Common myeloid progenitor, CD34-positive (primary cell): ENCODE data around the gene IGF1R.

Experiments used
- CTCF ChIA-PET: fragments of 350-600 bp; sonication (Branson Sonifier 250); formaldehyde crosslinking; loops from one replicate; lab custom pipeline; 2021; ENCODE audit warnings: antibody characterized with exemption; lab: Charles Lee
- POLR2A ChIA-PET: fragments of 350-600 bp; sonication (Branson Sonifier 250); formaldehyde crosslinking; loops from one replicate; lab custom pipeline; 2021; ENCODE audit warnings: antibody characterized with exemption; lab: Charles Lee
- DNase-seq, 3 donors: peaks; one replicate each; pipeline versions ENCODE4 v3.0.0 to v3.0.0-alpha.2; 2013
- H3K27ac ChIP-seq, 2 experiments: 1 replicate in 1 of 2; 2 replicates in 1 of 2; pipeline ENCODE4 v1.7.0; 2013; ENCODE audit warnings: inconsistent platforms in 2 of 2, low read length in 2 of 2, mild to moderate bottlenecking in 2 of 2, low read depth in 1 of 2, moderate library complexity in 1 of 2; ENCODE audit not compliant: severe bottlenecking in 2 of 2, insufficient read depth in 1 of 2, poor library complexity in 1 of 2
- H3K27me3 ChIP-seq, 5 experiments: replicated peaks in 2 of 5; 1 replicate in 3 of 5; 2 replicates in 2 of 5; pipeline versions ENCODE4 v1.6.1 to v1.7.0; 2013; ENCODE audit warnings: low read length in 4 of 5, mild to moderate bottlenecking in 2 of 5, moderate library complexity in 2 of 5, inconsistent platforms in 1 of 5; ENCODE audit not compliant: insufficient read depth in 5 of 5, control insufficient read depth in 4 of 5
- H3K36me3 ChIP-seq, 4 experiments: 1 replicate in 2 of 4; 2 replicates in 2 of 4; pipeline versions ENCODE4 v1.6.1 to v1.7.0; 2013; ENCODE audit warnings: low read length in 3 of 4, control low read depth in 1 of 4, mild to moderate bottlenecking in 1 of 4; ENCODE audit not compliant: control insufficient read depth in 4 of 4, insufficient read depth in 4 of 4
- H3K4me1 ChIP-seq, 4 experiments: 1 replicate in 3 of 4; 2 replicates in 1 of 4; pipeline versions ENCODE4 v1.6.1 to v1.7.1; 2013; ENCODE audit warnings: low read length in 3 of 4, mild to moderate bottlenecking in 3 of 4, control low read depth in 1 of 4, inconsistent platforms in 1 of 4, moderate library complexity in 1 of 4; ENCODE audit not compliant: control insufficient read depth in 4 of 4, insufficient read depth in 4 of 4; ENCODE audit errors: control extremely low read depth in 1 of 4
- H3K4me3 ChIP-seq, 7 experiments: 1 replicate in 4 of 7; 2 replicates in 3 of 7; pipeline versions ENCODE4 v1.5.1 to v1.7.0; 2013; ENCODE audit warnings: mild to moderate bottlenecking in 7 of 7, low read length in 6 of 7, moderate library complexity in 6 of 7, inconsistent platforms in 2 of 7, low read depth in 2 of 7, control low read depth in 1 of 7; ENCODE audit not compliant: insufficient read depth in 4 of 7, control insufficient read depth in 1 of 7; ENCODE audit errors: extremely low read depth in 1 of 7
- H3K9me3 ChIP-seq, 5 experiments: 1 replicate in 4 of 5; 2 replicates in 1 of 5; pipeline versions ENCODE4 v1.6.1 to v1.7.1; 2013; ENCODE audit warnings: low read length in 4 of 5, mild to moderate bottlenecking in 2 of 5, inconsistent platforms in 1 of 5, low read depth in 1 of 5, moderate library complexity in 1 of 5; ENCODE audit not compliant: control insufficient read depth in 4 of 5, insufficient read depth in 2 of 5; ENCODE audit errors: control extremely low read depth in 1 of 5
- WGBS: methylation state at CpG from one replicate; pipeline ENCODE4 v1.1.5; 2013; ENCODE audit not compliant: insufficient coverage; 5-methylcytosine and 5-hydroxymethylcytosine counted together

IGF1R gene

DNA sequence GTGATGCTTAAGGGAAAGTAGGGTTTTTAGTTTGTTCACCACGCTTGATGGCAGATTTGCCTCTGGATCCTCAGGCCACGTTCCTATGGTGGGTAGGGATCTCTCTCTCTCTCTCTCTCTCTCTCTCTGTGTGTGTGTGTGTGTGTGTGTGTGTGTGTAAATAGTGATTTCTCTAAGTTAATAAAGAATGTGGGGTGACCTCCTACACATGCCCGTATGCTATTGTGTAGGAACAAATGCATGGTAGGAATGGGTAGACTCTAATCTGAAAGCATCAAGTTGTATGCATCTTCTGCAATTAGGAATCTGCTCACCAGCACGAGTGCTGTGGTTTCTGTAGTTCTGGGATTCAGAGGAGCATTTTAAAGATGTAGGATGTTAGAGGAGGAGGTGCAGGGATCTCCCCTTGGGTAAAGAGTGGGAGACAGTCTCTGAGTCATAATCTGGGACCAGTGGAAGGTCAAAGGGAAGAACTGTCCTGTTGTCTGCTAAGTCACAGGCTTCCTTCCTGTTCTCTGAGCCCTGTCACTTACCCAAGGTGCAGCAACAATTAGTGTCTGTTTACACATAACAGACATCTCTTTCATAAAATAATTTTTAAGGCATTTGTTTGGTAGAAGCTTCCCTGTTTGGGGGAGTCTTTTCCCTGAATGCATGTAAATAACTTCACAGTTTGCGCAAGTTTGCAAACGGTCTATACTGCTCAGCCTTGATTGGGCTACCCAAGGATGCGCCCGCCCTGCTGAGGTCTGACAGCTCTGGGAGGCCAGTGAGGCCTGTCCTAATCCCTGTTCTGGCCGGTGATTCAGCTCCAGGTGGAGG is 139.8 kb downstream of the IGF1R start:
- 95% methylated on average over 4 of the region's 9 CpGs for WGBS
- H3K4me1 ChIP-seq: peaks cover 8 to 22% (median 18%) of the 10 kb centered on the region in 4 experiments
- H3K9me3 ChIP-seq: no peaks in the 10 kb centered on the region
- no peaks in the 10 kb centered on the region for H3K27me3 ChIP-seq
- ChIA-PET POLR2A (interaction anchor here (0.5 kb wide), 1 partner anchor 52 kb away, joined by 3 read pairs; no protein-coding TSS in a partner anchor), CTCF (interaction anchor here (1.4 to 2.9 kb wide), 3 partner anchors 9 to 33 kb away, joined by 3 to 15 read pairs (median 5); no protein-coding TSS in a partner anchor)
- no peak overlapping the region for H3K27ac ChIP-seq
- H3K36me3 ChIP-seq: no peaks in the 10 kb centered on the region
- peak in 2 of 3 donors; percentile 50 to 71 for DNase-seq
- H3K4me3 ChIP-seq: no peak overlapping the region

DNA sequence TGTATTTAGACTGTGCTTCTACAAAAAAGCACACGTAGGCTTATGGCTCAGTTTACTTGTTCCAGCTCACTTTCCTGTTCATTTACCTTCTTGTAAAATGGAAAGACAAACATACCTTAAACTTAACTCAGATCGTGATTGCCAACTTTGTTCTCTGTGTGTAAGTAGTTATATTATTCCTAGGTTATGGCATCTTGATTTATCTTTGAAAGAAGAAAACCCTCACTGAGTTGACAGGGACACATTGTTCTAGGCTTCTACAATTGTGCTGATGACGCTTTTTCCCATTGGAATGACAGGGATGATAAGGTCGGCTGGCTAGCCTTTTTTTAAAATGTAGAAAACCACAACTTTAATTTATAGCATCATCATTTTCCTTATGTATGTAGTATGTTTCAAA is 140.7 kb downstream of the IGF1R start:
- no peaks in the 10 kb centered on the region for H3K36me3 ChIP-seq
- H3K9me3 ChIP-seq: no peaks in the 10 kb centered on the region
- H3K27me3 ChIP-seq: no peaks in the 10 kb centered on the region
- no peak overlapping the region for H3K27ac ChIP-seq
- no peak overlapping the region for H3K4me3 ChIP-seq
- 100% methylated on average over 1 of the region's 4 CpGs for WGBS
- peaks cover 8 to 22% (median 18%) of the 10 kb centered on the region in 4 experiments for H3K4me1 ChIP-seq
- DNase-seq: no peak
- CTCF ChIA-PET: interaction anchor here (1.1 to 2.9 kb wide), 6 partner anchors 7 to 32 kb away, joined by 3 to 15 read pairs (median 5); no protein-coding TSS in a partner anchor
- POLR2A ChIA-PET: no interaction called here

DNA sequence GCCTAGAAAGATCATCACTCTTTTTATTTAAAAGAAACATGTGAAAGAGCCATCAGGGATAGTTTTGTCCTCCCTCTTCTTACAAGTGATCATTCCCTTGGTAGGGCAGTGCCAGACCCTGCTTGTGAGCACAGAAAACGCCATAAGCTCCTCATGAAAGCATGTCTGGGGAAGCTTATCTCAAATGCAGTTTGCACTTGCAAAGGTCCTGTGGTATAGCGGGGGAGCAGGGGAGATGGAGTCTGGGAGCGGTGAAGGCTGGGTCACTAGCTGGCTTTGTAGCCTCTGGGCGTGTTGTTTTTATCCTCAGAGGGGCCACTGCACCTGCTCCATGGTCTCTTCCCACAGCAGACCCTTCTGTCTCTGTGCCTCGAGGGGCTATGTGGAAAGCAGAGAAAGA is 141.9 kb downstream of the IGF1R start:
- WGBS: 97% methylated on average over 4 of the region's 5 CpGs
- ChIA-PET POLR2A (no interaction called here), CTCF (interaction anchor here (1.2 to 2.9 kb wide), 4 partner anchors 9 to 11 kb away, joined by 4 to 15 read pairs (median 9); no protein-coding TSS in a partner anchor)
- H3K4me1 ChIP-seq: peaks cover 8 to 22% (median 18%) of the 10 kb centered on the region in 4 experiments
- no peaks in the 10 kb centered on the region for H3K36me3 ChIP-seq
- no peak overlapping the region for H3K27ac ChIP-seq
- no peaks in the 10 kb centered on the region for H3K27me3 ChIP-seq
- H3K9me3 ChIP-seq: no peaks in the 10 kb centered on the region
- no peak for DNase-seq
- no peak overlapping the region for H3K4me3 ChIP-seq

DNA sequence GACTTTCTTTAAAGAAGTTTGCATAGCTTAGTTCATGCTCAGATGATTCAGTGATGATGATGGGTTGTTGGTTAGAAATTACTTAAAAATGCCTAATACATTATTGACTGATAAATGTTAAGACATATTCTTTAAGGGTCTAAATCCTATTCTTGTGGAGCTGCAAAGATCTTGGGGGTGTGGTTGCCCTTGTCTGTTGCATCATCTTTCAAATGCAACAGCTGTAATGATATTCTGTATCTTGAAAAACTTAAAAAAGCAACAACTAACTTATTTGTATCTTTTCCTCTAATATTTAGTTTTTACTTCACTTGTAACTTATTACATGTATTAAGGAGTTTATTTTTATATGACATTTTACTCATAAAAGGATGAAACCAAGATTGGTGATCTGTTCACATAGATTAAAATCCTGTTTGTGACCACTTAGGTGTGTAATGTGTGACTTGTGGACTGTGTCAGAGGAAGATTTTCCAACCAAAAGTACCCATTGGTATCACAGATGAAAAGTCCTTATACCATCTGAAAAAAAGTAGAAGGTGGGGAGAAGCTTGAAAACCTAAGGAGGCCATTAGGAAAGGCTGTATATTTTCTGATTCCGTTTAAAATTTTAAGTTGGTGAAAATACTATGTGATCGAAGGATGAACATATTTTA is 142.8 kb downstream of the IGF1R start:
- Histone ChIP-seq H3K4me1 (peaks cover 8 to 22% (median 18%) of the 10 kb centered on the region in 4 experiments), H3K27ac (no peak overlapping the region), H3K4me3 (no peak overlapping the region), H3K36me3 (no peaks in the 10 kb centered on the region), H3K27me3 (no peaks in the 10 kb centered on the region), H3K9me3 (no peaks in the 10 kb centered on the region)
- WGBS: 100% methylated on average over 1 of the region's 2 CpGs
- ChIA-PET CTCF (interaction anchor here (1.2 to 3.3 kb wide), 5 partner anchors 8 to 59 kb away, joined by 3 to 13 read pairs (median 7); no protein-coding TSS in a partner anchor), POLR2A (no interaction called here)
- no peak for DNase-seq

DNA sequence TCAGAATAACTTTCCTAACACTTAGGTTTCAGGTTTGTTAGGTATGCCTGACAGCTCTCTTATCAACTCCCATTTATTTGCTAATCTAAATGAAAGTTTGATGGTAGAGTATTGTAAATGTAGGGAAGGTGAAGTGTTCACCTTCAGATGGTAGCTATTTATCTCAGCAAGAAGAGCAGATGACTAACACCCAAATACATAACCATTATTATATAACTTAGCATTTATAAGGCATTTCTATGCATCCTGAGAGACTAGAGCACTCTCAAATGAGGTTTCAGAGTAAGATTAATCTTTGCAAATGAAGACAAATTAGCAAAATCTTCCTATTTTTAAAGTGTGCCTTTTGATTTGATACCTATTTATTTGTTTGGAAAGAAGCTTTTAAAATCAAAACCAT is 143.8 kb downstream of the IGF1R start:
- Histone ChIP-seq H3K4me3 (no peak overlapping the region), H3K36me3 (no peaks in the 10 kb centered on the region), H3K27ac (no peak overlapping the region), H3K9me3 (no peaks in the 10 kb centered on the region), H3K27me3 (no peaks in the 10 kb centered on the region), H3K4me1 (peaks cover 8 to 22% (median 18%) of the 10 kb centered on the region in 4 experiments)
- DNase-seq: no peak
- POLR2A ChIA-PET: no interaction called here
- CTCF ChIA-PET: interaction anchor here (0.7 to 3.3 kb wide), 5 partner anchors 11 to 88 kb away, joined by 3 to 13 read pairs (median 6); no protein-coding TSS in a partner anchor

DNA sequence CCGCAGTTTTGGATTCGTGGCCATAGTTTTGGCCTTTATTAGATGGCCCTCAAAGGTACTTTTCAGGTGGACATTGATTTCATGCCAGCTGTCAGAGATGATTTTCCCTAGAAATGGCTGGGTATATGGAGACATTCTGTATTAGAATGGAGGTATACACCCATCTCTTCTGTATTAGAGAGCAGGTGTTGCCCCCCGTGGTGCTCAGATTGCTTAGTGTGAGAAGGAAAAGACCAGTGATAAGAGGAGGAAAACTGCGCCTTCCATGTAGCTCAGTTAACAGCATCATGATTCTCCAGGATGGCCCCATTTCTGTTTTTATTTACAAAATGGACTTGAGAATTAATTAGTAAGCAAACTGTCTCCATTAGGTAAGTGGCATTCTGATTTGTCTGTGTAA is 145.9 kb downstream of the IGF1R start:
- Histone ChIP-seq H3K4me3 (no peak overlapping the region), H3K9me3 (no peaks in the 10 kb centered on the region), H3K27me3 (no peaks in the 10 kb centered on the region), H3K27ac (no peak overlapping the region), H3K36me3 (no peaks in the 10 kb centered on the region), H3K4me1 (peaks cover under 1 to 16% (median 4%) of the 10 kb centered on the region in 4 experiments)
- CTCF ChIA-PET: interaction anchor here (0.6 kb wide), 1 partner anchor 13 kb away, joined by 3 read pairs; no protein-coding TSS in a partner anchor
- WGBS: 100% methylated on average over 2 of the region's 4 CpGs
- no peak for DNase-seq
- POLR2A ChIA-PET: no interaction called here
